ENCODE measurements around the gene ACOXL.

ACOXL gene

DNA sequence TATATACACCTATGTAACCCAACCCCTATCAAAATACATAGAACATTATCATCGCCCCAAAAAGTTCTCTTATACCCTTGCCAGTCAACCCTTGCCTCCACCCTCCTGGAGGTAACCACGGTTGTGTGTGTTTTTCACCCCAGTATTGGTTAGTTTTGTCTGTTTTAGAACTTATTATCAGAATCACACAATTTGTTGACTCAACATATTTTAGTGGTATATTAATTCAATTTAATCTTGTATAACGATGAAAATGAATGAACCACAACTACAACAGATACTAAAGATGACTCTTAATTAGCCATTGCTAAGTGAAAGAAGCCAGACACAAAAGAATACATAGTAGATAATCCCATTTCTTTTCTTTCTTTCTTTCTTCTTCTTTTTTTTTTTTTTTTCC lies 19.3 kb downstream of the ACOXL start:
- H3K4me3 ChIP-seq (ENCODE audit: low read depth, low read length): no peak overlapping the region

DNA sequence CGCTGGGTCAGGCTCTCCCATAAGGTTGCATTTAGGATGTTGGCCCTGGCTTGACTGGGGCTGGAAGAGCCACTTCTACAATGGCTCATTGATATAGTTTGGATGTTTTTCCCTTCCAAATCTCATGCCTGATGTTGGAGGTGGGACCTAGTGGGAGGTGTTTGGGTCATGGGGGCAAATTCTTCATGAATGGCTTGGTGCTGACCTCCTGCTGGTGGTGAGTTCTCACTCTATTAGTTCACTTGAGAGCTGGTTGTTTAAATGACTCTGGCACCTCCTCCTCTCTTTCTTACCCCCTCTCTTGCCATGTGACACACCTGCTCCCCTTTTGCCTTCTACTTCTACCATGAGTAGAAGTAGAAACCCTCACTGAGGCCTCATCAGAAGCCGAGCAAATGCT lies 20.5 kb downstream of the ACOXL start:
- no peak overlapping the region for H3K4me3 ChIP-seq (ENCODE audit: low read depth, low read length)

DNA sequence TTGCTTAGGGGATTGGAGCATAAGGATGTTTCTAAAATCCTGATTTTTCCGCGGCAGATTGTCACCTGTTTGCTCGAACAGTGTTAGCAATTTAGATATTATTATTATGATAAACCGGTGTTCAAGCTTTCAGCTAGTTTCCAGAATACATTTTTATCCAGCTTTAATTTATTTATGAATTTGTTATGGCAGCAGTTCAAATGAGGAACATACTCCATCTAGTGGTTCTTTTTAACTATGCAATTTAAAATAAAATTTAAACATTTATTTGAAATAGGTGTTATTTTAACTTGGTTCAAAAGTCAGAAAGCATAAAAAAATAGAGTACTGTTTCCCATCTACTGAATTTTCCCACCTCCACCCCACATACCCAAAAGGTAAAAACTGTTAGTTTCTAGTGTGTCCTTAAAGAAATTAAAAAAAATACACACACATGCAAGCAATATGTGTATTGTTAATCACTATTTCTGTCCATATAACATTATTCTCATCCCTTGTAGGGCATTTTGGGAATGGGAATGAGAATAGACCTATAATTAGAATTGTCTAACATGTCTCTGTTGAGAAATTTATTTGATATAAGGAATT lies 23.2 kb downstream of the ACOXL start:
- H3K4me3 ChIP-seq (ENCODE audit: low read depth, low read length): no peak overlapping the region

DNA sequence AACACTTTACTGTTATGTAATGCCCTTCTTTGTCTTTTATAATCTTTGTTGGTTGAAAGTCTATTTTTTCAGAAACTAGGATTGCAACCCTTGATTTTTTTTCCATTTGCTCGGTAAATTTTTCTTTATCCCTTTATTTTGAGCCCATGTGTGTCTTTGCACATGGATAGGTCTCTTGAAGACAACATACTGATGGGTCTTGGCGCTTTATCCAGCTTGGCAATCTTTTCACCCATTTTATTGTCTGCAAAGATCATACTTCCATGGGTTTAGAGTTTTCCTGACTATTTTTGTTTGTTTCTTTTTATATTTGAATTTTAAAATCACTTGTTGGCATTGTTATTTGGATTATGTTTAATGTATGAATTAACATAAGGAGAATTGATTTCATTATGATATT lies 27.0 kb downstream of the ACOXL start:
- no peak overlapping the region for H3K4me3 ChIP-seq (ENCODE audit: low read depth, low read length)

DNA sequence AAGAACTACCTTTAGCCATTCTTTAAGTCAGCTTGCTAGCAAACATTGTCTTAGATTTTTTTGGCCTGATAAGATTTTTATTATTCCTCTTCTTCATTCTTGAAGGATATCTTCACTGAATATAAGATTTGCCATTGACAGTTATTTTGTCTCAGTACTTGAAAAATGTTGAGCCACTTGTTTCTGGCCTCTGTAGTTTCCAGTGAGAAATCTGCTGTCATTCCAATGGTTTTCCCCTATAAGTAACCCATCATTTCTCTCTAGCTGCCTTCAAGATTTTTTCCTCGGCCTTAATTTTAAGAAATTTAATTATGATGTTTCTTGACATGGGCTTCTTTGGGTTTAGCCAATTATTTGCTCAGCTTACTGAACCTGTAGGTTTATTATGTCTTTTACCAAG lies 32.6 kb downstream of the ACOXL start:
- no peak overlapping the region for H3K4me3 ChIP-seq (ENCODE audit: low read depth, low read length)

DNA sequence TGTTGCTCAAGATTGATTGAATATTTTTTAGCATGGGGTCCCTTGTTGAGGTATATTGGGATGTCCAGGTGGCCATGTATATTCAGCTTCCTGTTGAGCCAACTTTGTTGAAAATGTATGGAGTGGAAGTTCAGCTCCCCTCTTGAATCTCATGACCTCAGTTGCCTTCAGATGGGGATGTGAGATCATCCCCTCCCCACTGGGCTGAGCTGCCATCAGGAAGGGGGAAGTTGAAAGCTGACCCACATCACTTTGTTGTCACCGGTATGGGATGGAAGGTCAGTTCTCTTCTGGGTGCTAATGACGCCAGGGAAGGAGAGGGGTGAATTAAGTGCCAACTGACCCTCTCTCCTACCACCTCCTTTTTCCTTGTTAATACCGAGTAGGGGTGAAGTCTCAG lies 33.9 kb downstream of the ACOXL start:
- H3K4me3 ChIP-seq (ENCODE audit: low read depth, low read length): no peak overlapping the region

DNA sequence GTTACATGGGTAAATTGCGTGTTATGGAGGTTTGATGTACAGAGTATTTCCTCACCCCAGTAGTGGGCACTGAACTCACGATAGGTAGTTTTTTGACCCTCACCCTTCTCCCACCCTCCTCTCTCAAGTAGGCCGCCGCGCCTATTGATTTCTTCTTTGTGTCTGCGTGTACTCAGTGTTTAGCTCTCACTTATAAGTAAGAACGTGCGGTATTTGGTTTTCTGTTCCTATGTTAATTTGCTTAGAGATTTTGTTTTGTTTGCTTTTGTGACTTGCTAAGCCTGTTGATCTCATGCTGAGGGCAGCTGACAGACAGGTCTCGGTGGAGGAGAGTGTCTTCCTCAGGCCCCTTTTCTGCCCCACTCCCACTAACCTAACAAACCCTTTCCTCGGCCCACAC lies 36.2 kb downstream of the ACOXL start:
- H3K4me3 ChIP-seq (ENCODE audit: low read depth, low read length): no peak overlapping the region

DNA sequence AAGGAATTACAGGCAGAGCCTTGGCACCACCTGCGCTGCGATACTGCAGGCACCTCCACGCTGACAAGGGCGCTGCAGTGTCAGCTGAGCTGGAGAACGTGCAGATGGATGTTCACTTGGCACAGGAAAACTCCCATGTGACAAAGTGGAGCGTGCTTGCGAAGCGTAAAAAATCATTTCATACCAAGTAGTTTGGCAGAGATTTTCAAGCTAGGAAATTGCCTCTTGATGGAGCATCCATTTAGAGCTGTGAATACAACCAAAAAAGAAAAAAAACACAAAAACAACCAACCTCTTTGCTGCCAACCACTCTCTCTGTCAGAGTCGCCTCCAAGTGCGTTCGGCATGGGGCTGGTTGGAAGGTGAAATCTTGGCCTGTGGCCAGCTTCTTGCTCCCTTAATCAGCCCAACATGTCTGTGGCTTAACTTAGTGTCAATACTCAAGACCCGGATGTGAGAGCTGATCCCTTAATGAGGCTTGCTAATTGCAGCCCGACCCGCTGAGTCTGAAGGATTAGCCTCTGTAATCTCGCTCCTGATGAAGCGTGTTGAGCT lies 38.1 kb downstream of the ACOXL start:
- H3K4me3 ChIP-seq (ENCODE audit: low read depth, low read length): no peak overlapping the region

DNA sequence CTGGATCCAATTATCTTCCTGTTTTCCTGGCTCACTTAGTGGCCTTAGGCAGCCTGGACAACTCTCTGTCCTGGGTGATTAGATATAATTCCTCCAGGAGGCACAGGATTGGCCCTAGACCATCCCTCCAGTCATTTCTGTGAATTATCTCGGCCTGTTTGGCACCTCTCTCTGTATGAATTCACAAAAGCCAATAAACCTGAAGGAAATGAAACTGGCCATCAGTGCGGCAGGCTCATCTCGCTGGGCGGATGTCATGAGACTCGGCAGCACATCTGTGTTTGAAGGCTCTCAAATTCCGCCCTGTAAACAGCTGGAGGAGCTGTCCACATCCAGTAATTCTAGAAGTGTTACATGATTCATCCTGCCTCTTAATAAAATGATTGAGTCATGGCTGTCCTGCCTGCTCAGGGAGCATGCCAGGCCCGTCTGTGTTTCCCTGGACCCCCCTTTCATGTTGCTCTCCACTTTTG lies 38.6 kb downstream of the ACOXL start:
- no peak overlapping the region for H3K4me3 ChIP-seq (ENCODE audit: low read depth, low read length)

DNA sequence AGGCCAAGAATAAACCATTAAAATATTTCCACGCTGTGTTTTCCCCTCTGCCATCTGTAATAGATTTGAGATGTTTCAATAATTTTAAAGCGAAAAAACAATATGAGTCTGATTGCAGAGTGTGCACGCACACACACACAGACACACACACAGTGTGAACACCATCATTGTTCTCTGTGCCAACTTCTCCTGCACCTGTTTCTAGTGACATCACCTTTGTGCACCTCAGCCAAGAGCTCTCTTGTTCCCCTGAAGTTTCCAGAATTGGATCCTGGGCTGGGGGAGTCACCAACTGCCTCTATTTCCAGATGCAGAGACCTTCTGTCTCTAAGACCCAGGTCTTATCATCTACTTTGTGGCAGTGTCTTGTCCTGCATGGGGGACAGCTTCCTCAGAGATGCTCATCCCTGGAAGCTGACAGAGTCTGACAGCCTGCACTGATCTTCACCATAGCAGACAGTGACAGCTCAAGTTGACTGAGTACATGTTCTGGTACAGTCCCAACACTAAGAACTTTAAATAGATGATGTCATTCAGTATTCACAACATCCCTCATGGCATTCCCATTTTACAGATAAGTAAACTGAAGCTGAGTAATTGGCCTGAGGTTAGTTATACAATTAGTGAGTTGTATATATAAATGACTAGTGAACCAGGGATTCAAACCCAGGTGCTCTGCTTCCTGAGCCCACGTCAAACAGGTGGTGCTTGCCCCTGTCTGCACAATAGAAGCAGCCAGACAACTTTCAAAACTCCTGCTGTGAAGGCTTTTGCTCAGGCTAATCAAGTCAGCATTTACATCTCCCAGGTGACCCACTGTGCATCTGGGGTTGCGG lies 39.4 kb downstream of the ACOXL start:
- H3K4me3 ChIP-seq (ENCODE audit: low read depth, low read length): no peak overlapping the region

DNA sequence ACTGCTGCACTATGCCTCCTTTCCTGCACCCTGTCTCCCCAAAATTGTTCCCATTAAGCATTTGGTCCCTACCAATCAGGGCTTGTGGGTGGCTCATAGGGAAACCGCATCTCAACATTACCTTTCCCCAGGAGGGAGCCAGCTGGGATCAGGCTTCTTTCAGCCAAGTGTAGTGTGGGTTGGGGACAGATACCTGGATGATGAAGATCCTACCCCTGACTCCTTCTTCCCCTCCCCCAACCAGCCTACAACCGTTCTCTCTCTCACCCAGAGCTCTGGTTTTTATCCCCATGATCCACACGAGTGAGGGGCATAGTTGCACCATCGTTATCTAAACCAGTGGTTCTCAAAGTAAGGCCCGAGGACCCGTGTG lies 40.0 kb downstream of the ACOXL start:
- H3K4me3 ChIP-seq (ENCODE audit: low read depth, low read length): no peak overlapping the region

DNA sequence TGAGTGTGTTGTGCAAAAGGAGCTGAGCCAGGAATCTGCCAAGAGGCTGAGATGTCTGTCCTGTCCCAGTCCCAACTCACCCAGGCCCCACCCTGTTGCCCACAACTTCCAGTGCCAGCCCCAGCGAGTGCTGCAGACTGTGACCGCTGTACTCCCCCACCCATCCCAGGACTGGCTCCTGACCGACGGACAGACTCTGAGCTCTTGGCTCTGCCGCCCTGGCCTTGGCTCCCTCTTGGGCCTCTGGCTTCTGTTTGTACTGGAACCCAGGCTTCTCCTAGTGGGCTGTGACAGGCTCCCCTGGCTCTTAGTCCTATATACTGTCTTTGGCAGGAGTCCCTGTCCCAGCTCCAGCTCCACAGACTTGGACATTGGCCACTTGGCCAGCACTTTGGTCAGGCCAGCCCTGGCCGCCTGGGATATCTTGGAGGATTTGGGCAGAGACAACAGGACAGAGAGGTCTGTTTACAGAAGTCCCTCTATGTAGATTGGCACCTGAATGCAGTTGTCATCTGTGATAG lies 41.1 kb downstream of the ACOXL start:
- H3K4me3 ChIP-seq (ENCODE audit: low read depth, low read length): no peak overlapping the region

DNA sequence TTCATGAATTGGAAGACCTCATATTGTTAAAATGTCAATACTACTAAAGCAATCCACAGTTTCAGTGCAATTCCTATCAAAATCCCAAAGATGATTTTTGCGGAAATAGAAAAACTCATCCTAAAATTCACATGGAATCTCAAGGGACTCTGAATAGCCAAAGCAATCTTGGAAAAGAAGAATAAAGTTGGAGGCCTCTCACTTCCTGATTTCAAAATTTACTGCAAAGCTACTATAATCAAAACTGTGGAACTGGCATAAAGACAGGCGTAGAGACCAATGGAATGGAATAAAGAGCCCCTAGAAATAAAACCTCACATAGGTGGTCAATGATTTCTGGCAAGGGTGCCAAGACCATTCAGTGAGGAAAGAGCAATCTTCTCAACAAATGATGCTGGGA lies 42.3 kb downstream of the ACOXL start:
- H3K4me3 ChIP-seq (ENCODE audit: low read depth, low read length): no peak overlapping the region

DNA sequence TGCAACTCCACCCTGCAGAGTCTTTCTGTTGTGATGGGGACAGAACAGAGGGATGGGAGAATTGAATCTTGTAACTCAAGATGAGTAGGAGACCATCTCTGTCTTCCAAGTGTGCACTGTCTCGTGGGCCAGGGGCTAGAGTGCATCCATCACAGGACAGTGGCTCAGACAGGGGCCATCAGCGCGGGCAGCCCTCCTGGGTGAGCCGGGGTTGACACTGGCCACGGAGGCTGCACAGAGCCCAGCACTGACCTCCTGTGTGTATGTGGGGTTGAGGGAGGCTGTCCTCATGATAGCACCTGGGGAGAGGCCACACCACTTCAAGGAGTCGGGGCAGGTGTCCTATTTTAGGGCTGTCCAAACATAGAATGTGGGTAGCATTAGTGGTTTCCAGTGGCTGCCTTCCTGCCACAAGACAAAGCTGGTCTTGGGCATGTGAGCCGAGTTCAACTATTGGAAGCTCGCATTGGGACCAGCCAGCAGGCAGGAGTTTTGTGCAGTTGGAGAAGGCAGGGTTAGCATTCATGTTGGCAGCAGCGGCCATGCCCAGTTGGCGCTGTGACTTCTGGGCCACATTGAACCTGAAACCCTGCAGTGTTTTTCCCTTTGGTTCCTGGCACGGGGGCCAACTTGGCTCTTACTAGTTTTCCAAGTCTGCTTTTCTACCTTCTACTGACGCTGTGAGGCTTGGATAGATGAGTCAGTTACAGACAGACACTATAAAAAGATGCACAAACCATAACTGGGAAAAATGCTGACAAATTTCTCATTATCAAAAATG lies 45.3 kb downstream of the ACOXL start:
- H3K4me3 ChIP-seq (ENCODE audit: low read depth, low read length): no peak overlapping the region

DNA sequence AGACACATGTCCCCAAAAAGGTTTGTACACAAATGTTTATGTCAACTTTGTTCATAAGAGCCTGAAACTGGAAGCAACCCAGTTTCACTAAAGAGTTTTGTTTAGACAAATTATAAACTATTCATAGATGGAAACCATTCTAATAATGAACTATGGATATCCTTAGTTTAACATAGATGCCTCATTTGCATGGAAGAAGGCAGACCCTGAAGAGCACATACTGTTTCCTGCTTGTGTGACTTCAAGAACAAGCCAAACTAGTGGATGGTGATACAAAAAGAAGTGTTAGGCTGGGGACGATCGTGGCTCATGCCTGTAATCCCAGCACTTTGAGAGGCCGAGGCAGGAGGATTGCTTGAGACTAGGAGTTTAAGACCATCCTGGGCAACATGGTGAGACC lies 48.1 kb downstream of the ACOXL start:
- H3K4me3 ChIP-seq (ENCODE audit: low read depth, low read length): no peak overlapping the region

DNA sequence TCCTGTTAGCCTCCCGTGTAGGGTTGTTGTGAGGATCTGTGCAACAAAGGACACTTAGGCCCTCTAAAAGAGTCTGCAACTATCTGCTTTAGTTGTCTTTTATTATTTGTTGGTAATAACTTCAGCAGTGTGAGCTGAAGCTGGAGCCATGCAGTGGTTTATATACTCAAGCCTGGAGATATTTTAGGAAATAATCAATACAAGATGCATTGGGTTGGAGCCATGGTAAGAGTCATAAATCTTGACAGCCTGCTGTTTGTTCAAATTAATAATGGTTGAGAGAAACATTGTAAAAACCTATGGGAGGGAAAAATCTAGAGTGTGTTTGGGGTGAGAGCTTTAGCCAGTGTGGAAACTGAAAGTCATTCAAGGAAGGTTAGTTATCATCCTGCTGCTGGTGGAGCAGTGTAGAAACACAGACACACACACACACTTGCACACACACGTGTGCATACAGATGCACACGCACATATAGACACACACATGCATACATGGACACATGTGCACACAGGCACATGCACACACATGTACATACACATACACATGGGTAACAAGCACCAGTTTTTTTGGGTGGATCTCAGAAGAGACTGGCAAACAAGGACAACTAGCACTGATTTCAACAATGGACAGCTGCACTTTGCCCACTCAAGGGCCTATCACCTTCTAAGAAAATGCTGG lies 51.0 kb downstream of the ACOXL start:
- no peak overlapping the region for H3K4me3 ChIP-seq (ENCODE audit: low read depth, low read length)

DNA sequence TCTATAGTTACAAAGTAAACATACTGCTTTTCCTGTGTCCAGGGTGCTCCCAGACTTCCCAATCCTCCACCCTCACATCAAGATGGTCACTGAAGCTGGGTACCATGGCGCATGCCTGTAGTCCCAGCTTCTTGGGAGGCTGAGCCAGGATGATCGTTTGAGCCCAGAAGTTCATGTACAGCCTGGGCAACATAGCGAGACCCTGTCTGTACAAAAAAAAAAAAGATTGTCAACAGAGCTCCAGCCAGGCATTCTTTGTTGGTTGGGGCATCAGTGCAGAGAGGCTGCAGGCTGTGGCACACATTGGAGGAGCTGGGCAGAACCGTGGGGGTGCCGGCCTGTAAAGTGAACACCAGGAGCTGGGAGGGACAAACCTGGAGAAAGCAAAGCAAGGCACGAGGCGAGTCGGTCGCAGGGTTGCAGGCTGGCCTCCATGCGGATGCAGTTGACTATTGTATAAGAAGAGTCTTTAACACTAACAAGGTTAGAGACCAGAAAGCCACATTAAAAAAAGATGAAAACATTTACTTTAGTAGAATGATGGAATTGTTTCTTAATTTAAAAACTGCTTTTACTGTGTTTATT lies 51.8 kb downstream of the ACOXL start:
- no peak overlapping the region for H3K4me3 ChIP-seq (ENCODE audit: low read depth, low read length)

DNA sequence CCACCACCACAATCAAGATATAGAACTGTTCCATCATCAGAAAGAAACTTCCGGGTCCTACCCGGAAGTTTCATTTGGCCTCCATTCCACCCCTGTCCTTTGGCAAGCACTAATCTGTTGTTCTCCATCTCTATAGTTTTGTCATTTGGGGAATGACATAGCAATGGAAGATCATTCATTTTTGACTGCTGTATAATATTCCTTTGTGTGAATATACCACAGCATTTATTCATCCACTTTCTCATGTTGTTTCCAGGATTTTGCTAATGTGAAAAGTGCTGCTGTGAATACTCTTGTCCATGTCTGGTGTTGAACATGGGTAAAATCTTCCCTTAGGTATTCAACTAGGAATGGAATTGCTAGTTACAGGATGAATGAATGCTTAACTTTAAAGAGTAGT lies 53.1 kb downstream of the ACOXL start:
- no peak overlapping the region for H3K4me3 ChIP-seq (ENCODE audit: low read depth, low read length)

DNA sequence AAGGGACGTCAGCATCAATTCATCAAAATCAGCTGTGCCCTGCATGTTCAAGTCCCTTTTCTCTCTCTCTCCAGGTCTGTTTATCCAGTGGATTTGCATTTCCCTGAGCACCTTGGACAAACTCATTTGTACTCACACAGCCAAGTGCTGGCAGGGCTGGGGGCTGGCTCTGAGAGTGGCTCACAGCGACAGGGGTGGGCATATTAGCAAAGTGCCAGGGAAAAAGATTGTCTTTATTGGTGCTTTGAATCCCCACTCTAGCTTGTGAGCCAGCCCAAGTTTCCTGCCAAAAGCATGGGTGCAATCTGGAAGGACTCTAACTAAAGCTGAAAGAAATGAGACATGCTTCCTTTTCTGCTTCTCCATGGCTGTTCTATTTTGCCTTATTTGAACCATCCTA lies 56.6 kb downstream of the ACOXL start:
- no peak overlapping the region for H3K4me3 ChIP-seq (ENCODE audit: low read depth, low read length)

DNA sequence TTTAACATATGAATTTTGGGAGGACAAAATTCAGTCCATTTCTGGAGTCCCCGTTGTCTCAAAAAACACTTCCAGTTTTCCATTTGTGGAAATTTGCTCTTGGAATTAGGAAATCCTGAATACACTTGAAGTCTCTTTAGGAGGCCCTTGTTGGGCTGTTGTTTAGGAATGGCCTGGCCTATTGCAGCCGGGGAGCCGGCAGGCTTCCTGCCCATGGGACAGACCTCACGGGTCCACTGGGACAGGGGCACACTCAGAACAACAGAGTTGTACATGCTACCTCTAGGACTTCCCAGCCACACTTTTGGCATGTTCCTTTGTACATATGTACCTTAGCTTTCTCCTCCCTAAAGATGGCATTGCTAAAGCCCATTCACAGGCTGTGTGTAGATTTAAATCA lies 57.3 kb downstream of the ACOXL start:
- no peak overlapping the region for H3K4me3 ChIP-seq (ENCODE audit: low read depth, low read length)

DNA sequence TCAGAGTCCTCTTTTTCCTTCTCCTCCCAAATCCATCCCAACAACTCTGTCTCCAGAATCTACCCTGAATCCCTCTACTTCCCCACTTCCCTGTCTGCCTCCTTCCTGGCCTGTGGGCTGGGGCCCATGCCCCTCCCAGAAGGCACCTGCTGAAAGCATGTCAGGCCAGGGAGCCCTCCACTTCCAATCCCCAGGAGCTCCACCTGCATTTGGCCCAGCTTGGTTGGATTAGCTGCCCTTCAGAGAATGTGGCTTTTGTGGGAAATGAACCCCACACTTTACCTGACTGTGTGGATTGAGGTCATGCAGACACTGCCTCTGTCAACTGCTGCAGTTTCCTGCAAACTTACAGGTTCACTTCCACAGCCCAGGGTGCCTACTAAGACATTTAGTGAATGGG lies 58.5 kb downstream of the ACOXL start:
- no peak overlapping the region for H3K4me3 ChIP-seq (ENCODE audit: low read depth, low read length)
